Activated CD8-positive, alpha-beta memory T cell treated with anti-CD3 and anti-CD28 coated beads for 1 hour (primary cell): ENCODE measurements around the gene STAT5A.
"Not testable (repeated sequence)": the region's sequence is repeated elsewhere in the genome, so short reads cannot be mapped to it uniquely, and the experiment has no call there.

Experiments used
- DNase-seq, 2 donors: peaks; one replicate each; pipeline ENCODE4 v3.0.0-alpha.2; 2020; ENCODE audit warnings: low read depth in 1 of 2; ENCODE audit errors: extremely low read depth in 1 of 2

STAT5A gene

DNA sequence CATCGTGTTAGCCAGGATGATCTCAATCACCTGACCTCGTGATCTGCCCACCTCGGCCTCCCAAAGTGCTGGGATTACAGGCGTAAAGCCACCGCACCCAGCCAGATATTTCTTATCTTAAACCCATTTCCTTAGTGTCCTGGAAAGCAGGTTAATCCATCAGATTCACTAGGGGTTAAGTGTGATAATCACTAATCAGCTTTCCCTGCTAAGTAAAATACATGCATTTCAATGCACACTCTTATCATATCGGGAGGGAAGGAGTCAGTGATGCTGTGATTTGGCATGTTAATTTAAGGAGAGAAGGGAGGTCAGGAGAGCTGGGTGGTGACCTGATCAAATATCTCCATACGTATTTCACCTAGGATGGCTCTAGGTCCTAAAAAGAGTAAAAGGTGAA is 70.8 kb downstream of the STAT5A start:
- DNase-seq: no peak

DNA sequence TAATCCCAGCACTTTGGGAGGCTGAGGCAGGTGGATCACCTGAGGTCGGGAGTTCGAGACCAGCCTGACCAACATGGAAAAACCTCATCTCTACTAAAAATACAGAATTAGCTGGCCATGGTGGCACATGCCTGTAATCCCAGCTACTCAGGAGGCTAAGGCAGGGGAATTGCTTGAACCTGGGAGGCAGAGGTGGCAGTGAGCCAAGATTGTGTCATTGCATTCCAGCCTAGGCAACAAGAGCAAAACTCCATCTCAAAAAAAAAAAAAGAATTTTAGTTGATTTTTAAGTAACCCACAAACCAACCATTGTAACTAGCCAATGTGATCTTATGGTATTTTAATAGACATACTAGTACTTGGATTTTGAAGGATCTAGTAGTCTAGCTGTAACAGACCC is 72.1 kb downstream of the STAT5A start:
- DNase-seq: not testable (repeated sequence)
